ENCODE data around the gene PSMG4. TPM values are rescaled to one million over a fixed set of nuclear protein-coding genes. Genes with fewer than 3 reads are reported as not detected.

Gene PSMG4
- total and polyA plus RNA-seq, 8 donors, result 16.9 to 27.5 (median 22.2) TPM

GRCh38 chr6:3305216-3305565 is 46.4 kb downstream of the PSMG4 start:
- Histone ChIP-seq H3K27me3 (no peaks in the 10 kb centered on the region), H3K9me3 (no peaks in the 10 kb centered on the region), H3K4me1 (no peaks in the 10 kb centered on the region), H3K27ac (no peak overlapping the region), H3K36me3 (no peaks in the 10 kb centered on the region), H3K4me3 (no peak overlapping the region)
- no peak for TF ChIP-seq CTCF (IDR thresholded peaks at IDR 0.05)
- intact Hi-C loops (cut with DNase I), result no loop called here
- no peak for ATAC-seq
- no peak for DNase-seq

GRCh38 chr6:3305831-3306230 is 47.1 kb downstream of the PSMG4 start:
- no peak for ATAC-seq
- intact Hi-C loops (cut with DNase I), result no loop called here

GRCh38 chr6:3306848-3307247 is 48.1 kb downstream of the PSMG4 start:
- DNase-seq, result no peak
- TF ChIP-seq CTCF (IDR thresholded peaks at IDR 0.05), result no peak
- no peaks in the 10 kb centered on the region for H3K36me3 ChIP-seq
- H3K27me3 ChIP-seq, result no peaks in the 10 kb centered on the region
- ATAC-seq, result no peak
- no peak overlapping the region for H3K27ac ChIP-seq
- no peaks in the 10 kb centered on the region for H3K4me1 ChIP-seq
- no peaks in the 10 kb centered on the region for H3K9me3 ChIP-seq
- H3K4me3 ChIP-seq, result no peak overlapping the region
- intact Hi-C loops (cut with DNase I), result no loop called here

More at GRCh38 chr6:3305831-3306230, 47.1 kb downstream of the PSMG4 start:
- no peaks in the 10 kb centered on the region for H3K36me3 ChIP-seq
- H3K9me3 ChIP-seq, result no peaks in the 10 kb centered on the region
- no peak overlapping the region for H3K4me3 ChIP-seq
- H3K4me1 ChIP-seq, result no peaks in the 10 kb centered on the region
- no peak overlapping the region for H3K27ac ChIP-seq
- DNase-seq, result no peak
- TF ChIP-seq CTCF (IDR thresholded peaks at IDR 0.05), result no peak
- no peaks in the 10 kb centered on the region for H3K27me3 ChIP-seq

GRCh38 chr6:3307436-3307835 is 48.7 kb downstream of the PSMG4 start:
- no peak for TF ChIP-seq CTCF (IDR thresholded peaks at IDR 0.05)
- no peaks in the 10 kb centered on the region for H3K4me1 ChIP-seq
- no peaks in the 10 kb centered on the region for H3K27me3 ChIP-seq
- DNase-seq (no peak), ATAC-seq (no peak)
- H3K27ac ChIP-seq, result no peak overlapping the region
- H3K4me3 ChIP-seq, result no peak overlapping the region
- H3K36me3 ChIP-seq, result no peaks in the 10 kb centered on the region
- intact Hi-C loops (cut with DNase I), result no loop called here
- H3K9me3 ChIP-seq, result no peaks in the 10 kb centered on the region

GRCh38 chr6:3308106-3308505 is 49.4 kb downstream of the PSMG4 start:
- Histone ChIP-seq H3K4me3 (no peak overlapping the region), H3K36me3 (no peaks in the 10 kb centered on the region), H3K4me1 (no peaks in the 10 kb centered on the region), H3K9me3 (no peaks in the 10 kb centered on the region), H3K27ac (no peak overlapping the region), H3K27me3 (no peaks in the 10 kb centered on the region)
- ATAC-seq (no peak), DNase-seq (no peak)
- no peak for TF ChIP-seq CTCF (IDR thresholded peaks at IDR 0.05)
- intact Hi-C loops (cut with DNase I), result no loop called here

All from left lung (tissue), 10 donors.